GM19238 (cell line): ENCODE measurements around the gene MAN2B2.

Source experiments
- DNase-seq: peaks from one replicate; pipeline ENCODE4 v3.0.0; 2011; ENCODE audit warnings: low spot score; ENCODE audit not compliant: insufficient read length

Gene MAN2B2

DNA sequence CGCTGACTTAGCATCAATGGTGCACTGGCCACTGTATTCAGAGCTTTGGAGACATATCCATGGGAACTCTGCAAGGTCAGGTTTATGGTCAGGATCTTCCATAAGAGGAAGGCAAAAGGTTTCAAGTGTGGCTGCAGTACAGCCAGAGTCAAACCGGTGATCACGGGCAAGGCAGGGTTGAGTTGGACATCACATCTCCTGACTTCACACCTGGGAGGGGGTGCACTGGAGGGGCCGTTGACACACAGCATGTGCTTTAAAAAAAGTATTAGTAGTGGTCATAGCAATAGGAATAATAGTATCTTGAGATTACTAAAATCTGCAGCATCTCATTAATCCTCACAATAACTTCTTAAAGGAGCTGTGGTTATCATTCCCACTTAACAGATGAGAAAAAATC lies 28.9 kb upstream of the MAN2B2 start:
- DNase-seq = no peak

DNA sequence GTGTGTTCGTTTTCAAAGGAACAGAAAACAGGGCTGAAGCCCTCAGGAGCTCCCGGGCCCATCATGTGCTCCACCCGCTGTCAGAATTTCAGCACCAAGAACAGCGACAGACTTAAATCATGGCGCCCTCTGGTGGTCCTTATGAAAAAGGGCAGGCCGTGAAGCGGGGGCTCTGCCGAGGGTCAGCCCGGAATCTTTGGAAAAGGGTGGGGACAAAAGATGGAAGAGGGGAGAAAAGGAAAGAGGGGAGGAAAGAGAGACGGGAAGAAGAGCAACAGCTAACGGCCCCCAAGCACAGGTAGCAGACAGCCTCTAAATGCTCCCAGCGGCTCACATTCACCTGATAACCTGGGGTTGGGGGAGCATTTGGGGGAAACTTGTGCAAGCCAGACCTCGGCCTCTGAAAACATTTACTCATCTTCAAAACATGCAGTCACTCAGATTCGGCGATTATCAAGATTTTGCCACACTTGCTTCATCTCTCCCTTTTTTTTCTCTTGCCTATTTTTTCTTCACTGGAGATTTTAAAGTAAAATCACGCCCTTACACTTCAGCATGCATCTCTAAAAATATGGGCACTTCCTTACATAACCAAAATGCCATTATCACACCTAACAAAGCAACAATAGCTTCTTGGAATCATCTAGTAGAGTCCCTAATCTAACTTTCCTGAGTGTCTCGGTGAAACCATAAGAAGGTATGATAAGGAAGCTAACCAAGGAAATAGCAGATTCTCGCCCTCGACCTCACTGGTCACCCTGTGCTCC lies 28.1 kb upstream of the MAN2B2 start:
- peak; percentile 52 for DNase-seq

DNA sequence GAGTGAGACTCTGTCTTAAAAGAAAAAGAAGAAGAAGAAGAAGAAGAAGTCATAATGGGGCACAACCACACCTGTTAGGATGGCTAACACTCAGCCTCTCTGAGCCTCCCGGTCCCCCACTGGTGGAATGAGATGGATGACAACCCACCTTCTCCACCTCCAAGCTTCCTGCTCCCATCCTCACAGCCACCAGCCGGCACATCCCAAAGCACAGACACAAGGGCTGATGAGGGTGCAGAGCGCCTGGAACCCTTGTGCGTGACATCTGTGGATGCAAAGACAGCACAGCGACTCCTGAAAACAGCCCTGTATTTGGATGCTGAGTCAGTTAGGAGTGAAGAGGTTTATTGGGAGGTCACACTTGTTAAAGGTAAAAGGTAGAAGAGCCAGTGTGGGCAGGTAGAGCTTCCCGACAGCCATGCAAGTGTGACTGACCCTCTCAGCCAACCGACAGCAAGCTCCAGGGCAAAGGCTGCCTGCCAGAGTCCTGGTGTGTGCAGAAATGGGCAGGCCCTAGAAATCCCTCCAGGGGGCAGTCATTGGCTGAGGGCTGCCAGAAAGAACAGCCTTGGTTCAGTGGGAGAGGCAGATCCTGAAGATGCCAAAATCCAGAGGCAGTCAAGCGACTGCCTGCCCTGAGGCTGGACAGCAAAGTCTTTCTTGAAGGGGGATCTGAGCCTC lies 26.6 kb upstream of the MAN2B2 start:
- no peak for DNase-seq

DNA sequence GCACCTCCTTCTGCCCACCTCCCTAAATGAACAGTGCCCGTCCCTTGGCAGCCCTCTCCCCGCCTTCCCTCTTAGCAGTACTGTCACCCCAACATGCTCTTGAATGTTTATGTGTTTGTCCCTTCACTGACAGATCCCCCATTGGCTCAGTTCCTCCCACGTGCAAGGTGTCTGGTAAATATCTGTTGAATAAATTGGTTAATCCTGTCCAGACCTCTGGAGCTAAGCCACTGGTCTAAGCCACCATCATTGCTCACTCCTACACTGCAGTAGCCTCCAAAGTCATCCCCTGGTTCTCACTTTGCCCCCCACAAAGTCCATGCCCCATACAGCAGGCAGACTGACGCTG lies 26.1 kb upstream of the MAN2B2 start:
- DNase-seq = no peak

DNA sequence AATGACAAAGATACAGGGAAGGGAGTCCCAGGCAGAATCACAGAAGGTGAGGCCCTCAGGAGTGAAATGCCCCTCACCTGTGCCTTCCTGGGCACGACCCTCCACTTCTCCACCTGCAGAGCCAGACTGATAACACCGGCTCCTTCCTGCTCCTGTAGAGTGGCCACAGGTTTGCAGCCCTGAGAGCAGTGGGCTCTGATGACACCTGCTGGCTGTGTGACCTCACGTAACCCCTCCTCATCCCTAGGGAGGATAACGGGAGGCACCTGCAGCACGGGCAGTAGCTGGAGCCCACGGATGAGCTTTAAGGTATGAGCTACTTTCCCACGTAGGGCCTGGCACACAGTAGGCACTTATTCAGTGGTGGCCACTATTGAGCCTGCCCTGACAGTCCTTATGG lies 25.5 kb upstream of the MAN2B2 start:
- DNase-seq = no peak

GRCh38 chr4:6549890-6550620 lies 24.9 kb upstream of the MAN2B2 start:
- no peak for DNase-seq

DNA sequence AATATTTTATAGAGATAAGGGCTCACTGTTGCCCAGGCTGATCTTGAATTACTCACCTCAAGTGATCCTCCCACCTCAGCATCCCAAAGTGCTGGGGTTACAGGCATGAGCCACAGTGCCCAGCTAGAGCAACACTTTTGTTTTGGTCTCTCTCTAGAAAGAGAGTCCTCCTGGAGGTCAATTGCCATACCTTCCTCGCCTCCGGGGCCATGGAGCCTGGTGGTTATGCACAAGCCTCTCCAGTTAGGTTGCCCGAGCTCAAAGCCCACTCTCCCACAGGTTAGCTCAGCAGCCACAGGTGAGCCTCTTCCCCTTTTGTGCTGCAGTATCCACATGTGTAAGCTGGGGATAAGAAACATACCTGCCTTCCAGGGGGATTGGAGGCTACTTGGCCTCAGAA lies 24.2 kb upstream of the MAN2B2 start:
- DNase-seq = no peak

- DNase-seq = no peak
Measured at GRCh38 chr4:6551660-6552059, 23.3 kb upstream of the MAN2B2 start.

GRCh38 chr4:6555519-6555918 lies 19.5 kb upstream of the MAN2B2 start:
- no peak for DNase-seq

GRCh38 chr4:6556263-6556662 lies 18.7 kb upstream of the MAN2B2 start:
- no peak for DNase-seq

- DNase-seq = no peak
Measured at GRCh38 chr4:6557185-6557584, 17.8 kb upstream of the MAN2B2 start.

DNA sequence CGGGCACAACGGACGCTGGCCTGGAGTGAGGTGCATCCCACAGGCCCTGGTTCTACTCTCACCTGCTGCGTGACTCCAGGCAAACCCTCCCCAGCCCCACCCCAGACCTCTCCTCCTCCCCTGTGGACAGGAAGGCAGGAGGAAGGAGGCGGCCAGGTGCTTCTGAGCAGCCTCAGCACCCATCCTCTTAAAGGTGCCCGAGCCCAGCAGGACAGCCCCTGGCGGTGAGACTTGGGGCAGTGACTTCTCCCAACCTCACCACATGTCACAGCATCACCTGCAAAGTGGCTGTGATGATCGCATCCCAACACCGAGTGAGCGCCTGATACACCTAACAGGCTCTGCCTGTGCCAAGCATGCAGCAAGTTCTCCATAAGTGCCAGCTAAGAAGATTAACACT lies 17.1 kb upstream of the MAN2B2 start:
- DNase-seq = no peak

- no peak for DNase-seq
Measured at GRCh38 chr4:6560416-6561172, 14.4 kb upstream of the MAN2B2 start.

DNA sequence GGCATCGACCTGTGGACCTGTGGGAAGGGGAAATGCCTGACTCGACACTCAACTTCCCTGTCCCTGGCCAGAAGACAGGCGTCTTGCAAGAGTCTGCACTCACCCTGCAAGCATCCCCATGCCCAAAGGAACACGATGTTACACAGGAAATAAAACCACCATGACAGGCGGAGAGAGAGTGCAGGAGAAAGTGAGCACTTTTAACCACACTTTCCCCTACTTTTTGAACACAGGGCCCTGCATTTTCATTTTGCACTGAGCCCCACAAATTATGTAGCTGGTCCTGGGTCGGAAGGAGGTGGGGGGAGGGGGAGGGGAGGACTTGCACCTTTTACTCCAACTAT lies 13.8 kb upstream of the MAN2B2 start:
- DNase-seq = no peak

DNA sequence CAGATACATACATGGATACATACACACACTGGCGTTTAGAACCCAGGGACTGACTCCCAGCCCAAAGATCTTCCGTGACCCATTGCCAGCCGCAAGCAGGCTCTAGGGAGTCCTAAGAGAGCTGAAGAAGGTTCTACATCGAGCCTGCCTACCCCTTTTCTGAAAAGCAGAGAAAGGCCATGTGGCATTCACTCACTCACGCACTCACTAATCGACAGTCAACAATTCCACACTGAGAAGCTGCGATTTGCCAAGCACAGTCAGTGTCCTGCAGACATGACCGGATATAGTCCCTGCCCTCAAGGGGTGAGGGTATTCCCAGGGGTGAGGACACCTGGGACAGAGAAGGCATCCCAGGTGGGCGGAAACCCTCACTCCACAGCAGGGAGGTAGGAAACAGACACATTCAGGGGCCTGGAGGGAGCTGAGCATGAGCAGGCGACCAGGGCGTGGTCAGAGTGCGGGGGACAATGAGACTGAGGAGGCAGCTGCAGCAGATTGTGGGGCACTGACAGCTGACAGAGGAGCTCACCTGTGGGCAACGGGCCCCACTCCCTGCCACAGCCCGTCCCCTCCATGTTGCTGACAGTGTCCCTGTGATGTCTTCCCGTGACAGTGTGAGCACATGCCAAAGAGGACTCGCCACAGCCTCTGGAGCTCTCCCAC lies 13.2 kb upstream of the MAN2B2 start:
- DNase-seq = no peak

DNA sequence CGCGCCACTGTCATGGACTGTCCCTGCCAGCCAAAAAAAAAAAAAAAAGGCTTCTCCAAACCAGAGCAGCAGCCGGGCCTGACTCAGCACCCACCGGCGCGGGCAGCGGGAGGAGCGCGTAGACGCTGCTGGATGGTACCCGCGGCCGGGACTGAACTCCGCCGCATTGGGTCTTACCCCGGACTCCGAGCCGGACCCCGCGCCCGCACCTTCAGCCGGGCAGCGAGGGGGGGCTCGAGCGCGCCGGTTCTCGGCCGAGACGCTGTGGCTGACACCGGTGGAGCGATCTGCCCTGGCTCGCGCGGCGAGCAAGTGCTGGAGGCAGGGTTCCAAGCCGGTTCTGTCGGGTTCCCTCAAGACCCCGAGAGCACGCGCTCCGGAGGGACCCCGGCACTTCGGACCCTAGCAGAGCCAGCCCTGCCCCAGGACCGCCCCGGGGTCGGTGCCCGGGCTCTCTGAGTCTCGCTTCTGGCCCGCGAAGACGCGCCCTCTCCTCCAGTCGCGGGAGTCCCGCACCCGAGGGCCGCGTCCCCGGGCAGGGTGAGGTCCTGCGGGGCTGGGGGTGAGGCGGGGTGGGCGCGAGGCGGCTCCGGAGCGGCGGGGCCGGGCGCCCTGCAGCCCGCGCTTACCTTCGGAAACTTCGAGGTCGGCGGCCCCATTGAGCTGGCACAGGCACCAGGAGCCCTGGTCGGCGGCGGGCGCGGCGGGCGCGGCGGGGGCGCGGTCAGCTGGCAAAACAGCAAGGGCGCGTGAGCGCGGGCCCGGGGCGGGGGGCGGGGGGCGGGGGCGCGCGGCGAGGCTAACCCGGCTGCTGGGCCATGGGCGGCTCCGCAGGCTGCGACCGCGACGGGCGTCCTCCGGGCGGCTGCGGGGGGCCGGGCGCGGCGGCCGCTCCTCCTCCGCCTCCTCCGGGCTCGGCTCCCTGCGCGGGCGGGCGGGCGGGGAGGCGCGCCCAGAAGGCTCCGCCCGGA lies 11.8 kb upstream of the MAN2B2 start:
- DNase-seq = no peak

GRCh38 chr4:6563935-6564645 lies 10.9 kb upstream of the MAN2B2 start:
- DNase-seq = no peak

GRCh38 chr4:6565691-6566390 lies 9.1 kb upstream of the MAN2B2 start:
- DNase-seq = no peak
